Endothelial cell (in vitro differentiated cells): ENCODE data around the gene ZNF350. TPM values are rescaled to one million over a fixed set of nuclear protein-coding genes. Genes with fewer than 3 reads are reported as not detected.

Source experiments
- DNase-seq: peaks from one replicate; pipeline ENCODE4 v3.0.0; 2021; ENCODE audit warnings: low spot score
- H3K27ac Mint-ChIP-seq: one replicate; pipeline ENCODE4 v1.8.0; 2021; ENCODE audit warnings: mixed read lengths, inconsistent platforms; ENCODE audit not compliant: unreplicated experiment
- H3K27me3 Mint-ChIP-seq: one replicate; pipeline ENCODE4 v1.8.0; 2021; ENCODE audit warnings: mild to moderate bottlenecking, moderate library complexity, mixed read lengths, inconsistent platforms; ENCODE audit not compliant: unreplicated experiment
- H3K36me3 Mint-ChIP-seq: one replicate; pipeline ENCODE4 v1.8.0; 2021; ENCODE audit warnings: mild to moderate bottlenecking, low read depth, mixed read lengths, inconsistent platforms; ENCODE audit not compliant: unreplicated experiment
- H3K4me1 Mint-ChIP-seq: one replicate; pipeline ENCODE4 v1.8.0; 2021; ENCODE audit warnings: mild to moderate bottlenecking, mixed read lengths, inconsistent platforms; ENCODE audit not compliant: unreplicated experiment
- H3K4me3 Mint-ChIP-seq: one replicate; pipeline ENCODE4 v1.8.0; 2021; ENCODE audit warnings: mild to moderate bottlenecking, mixed read lengths, inconsistent platforms; ENCODE audit not compliant: unreplicated experiment
- H3K9me3 Mint-ChIP-seq: one replicate; pipeline ENCODE4 v1.8.0; 2021; ENCODE audit warnings: mixed read lengths, inconsistent platforms; ENCODE audit not compliant: unreplicated experiment
- CTCF ChIP-seq: fragments of 200-600 bp; sonication (generic); IDR thresholded peaks from one replicate; pipeline ENCODE4 v1.5.0; 2021; ENCODE audit warnings: antibody characterized with exemption; ENCODE audit not compliant: unreplicated experiment
- total RNA-seq: library from RNA; stranded (reverse); fragmentation: NEBNext Ultra II Directional; extraction: Animal tissue kit (Norgen Biotek cat#: 25700); gene quantifications from one replicate; pipeline ENCODE4 v1.2.1, GENCODE V29; 2021; ENCODE audit not compliant: unreplicated experiment

Gene ZNF350
- total RNA-seq, 1 donor from 2014 or later: 8.9 TPM

- peaks cover 19% of the 10 kb centered on the region for H3K27me3 Mint-ChIP-seq
- peak within 1 kb of the TSS; percentile 99 for H3K4me3 Mint-ChIP-seq
- H3K4me1 Mint-ChIP-seq: peaks cover 20% of the 10 kb centered on the region
- no peak for TF ChIP-seq CTCF
- peak within 1 kb of the TSS; percentile 97 for H3K27ac Mint-ChIP-seq
- DNase-seq: peak; percentile 79
- H3K9me3 Mint-ChIP-seq: peaks cover 41% of the 10 kb centered on the region
- peaks cover 43% of the 10 kb centered on the region for H3K36me3 Mint-ChIP-seq
Measured at GRCh38 chr19:51926784-51927741, 59.6 kb downstream of the ZNF350 start, which contains the start of gene ZNF613. ZNF613 (plus strand) TSS chr19:51927472; CDS start chr19:51936221, 8,749 bp downstream.

GRCh38 chr19:51926426-51926783, 60.2 kb downstream of the ZNF350 start:
- TF ChIP-seq CTCF: no peak
- Mint-ChIP-seq H3K27ac (peak overlapping the region; percentile 97), H3K9me3 (peaks cover 43% of the 10 kb centered on the region), H3K36me3 (peaks cover 41% of the 10 kb centered on the region), H3K27me3 (peaks cover 16% of the 10 kb centered on the region), H3K4me1 (peaks cover 20% of the 10 kb centered on the region), H3K4me3 (peak overlapping the region; percentile 99)
- DNase-seq: no peak

GRCh38 chr19:51921949-51922348, 64.7 kb downstream of the ZNF350 start:
- H3K36me3 Mint-ChIP-seq: peaks cover 33% of the 10 kb centered on the region
- H3K27me3 Mint-ChIP-seq: peaks cover 10% of the 10 kb centered on the region
- peaks cover 57% of the 10 kb centered on the region for H3K9me3 Mint-ChIP-seq
- no peak for TF ChIP-seq CTCF
- DNase-seq: no peak
- peak overlapping the region; percentile 44 for H3K4me3 Mint-ChIP-seq
- H3K4me1 Mint-ChIP-seq: peaks cover 5% of the 10 kb centered on the region
- H3K27ac Mint-ChIP-seq: no peak overlapping the region

- Mint-ChIP-seq H3K36me3 (peaks cover 32% of the 10 kb centered on the region), H3K27ac (no peak overlapping the region), H3K4me3 (no peak overlapping the region), H3K9me3 (peaks cover 49% of the 10 kb centered on the region), H3K4me1 (no peaks in the 10 kb centered on the region), H3K27me3 (peaks cover 4% of the 10 kb centered on the region)
- no peak for DNase-seq
- TF ChIP-seq CTCF: no peak
Measured at GRCh38 chr19:51919606-51920005, 67.0 kb downstream of the ZNF350 start.

- Mint-ChIP-seq H3K4me1 (no peaks in the 10 kb centered on the region), H3K27me3 (no peaks in the 10 kb centered on the region), H3K27ac (no peak overlapping the region), H3K9me3 (peaks cover 19% of the 10 kb centered on the region), H3K36me3 (peaks cover 23% of the 10 kb centered on the region), H3K4me3 (no peak overlapping the region)
- DNase-seq: no peak
- no peak for TF ChIP-seq CTCF
Measured at GRCh38 chr19:51916167-51916566, 70.5 kb downstream of the ZNF350 start.
